HUDEP-2 (cell line): ENCODE data around the gene NENF.
A peak's percentile ranks its signal among the peaks of the same experiment; 100 is the strongest.
"Not testable (repeated sequence)": the region's sequence is repeated elsewhere in the genome, so short reads cannot be mapped to it uniquely, and the experiment has no call there.

ENCODE experiments used
- DNase-seq, 76 experiments: peaks; one replicate each; lab custom pipeline; 2025; ENCODE audit not compliant: unreplicated experiment in 76 of 76; lab: John Stamatoyannopoulos, UW

NENF gene

DNA sequence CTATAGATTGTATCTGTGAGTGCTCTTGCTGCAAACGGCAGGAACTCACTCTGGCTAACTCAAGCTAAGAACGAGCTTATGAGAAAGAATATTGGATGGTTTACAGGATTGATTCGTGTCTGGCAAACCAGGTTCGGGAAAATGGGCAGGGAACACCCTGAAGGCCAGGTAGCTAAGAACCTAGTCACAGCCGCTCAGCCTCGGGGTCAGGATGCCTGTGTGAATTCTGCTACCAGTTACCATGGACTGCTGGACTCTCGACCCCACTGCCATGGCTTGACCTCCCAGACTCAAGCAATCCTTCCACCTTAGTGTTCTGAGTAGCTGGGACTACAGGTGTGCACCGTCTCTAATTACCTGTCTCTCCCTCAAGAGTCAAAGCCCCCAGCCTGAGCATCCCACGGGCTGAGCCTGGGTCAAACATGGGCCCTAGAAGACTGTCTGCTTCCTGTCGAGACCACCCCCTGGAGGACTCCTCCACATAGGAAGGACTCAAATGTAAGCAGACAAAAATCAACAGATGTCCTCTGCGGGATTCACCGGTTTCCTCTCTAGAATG lies 45.8 kb downstream of the NENF start:
- DNase-seq: no peak

DNA sequence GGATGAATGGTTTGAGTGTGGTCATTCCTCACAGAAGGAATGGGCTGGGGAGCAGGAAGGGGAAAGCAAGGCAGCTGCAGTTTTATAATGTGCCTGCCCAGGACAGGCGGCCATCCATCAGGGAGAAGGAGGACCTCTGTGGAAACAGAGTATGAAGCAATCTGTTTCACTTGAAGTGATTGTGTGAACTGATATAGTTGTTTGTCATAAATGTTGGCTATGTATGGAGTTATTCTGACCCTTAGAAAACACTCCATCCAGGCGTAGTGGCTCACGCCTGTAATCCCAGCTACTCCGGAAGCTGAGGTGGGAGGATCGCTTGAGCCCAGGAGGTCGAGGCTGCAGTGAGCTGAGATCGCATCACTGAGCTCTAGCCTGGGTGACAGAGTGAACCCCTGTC lies 46.5 kb downstream of the NENF start:
- no peak for DNase-seq

DNA sequence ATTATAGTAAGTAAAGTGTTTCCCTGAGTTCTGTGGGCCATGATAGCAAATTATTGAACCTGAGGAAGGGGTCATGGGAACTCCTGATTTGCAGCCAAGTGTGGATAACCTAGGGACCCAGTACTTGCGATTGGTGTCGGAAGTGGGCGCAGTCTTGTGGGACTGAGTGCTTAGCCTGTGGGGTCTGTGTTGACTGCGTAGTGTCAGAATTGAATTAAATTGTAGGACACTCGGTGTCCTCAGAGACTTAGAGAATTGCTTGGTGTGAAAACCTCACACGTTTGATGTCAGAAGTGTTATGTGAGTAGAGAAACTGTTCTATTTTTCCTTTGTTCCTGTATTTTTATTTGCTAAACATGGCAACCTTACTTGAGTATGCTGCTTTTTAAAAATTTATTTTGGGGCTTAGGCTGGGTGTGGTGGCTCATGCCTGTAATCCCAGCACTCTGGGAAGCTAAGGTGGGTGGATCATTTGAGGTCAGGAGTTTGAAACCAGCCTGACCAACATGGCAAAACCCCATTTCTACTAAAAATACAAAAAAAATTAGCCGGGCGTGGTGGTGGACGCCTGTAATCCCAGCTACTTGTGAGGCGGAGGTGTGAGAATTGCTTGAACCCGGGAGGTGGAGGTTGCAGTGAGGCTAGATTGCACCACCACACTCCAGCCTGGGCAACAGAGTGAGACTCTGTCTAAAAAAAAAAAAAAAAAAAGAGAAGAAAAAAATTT lies 48.2 kb downstream of the NENF start:
- DNase-seq: not testable (repeated sequence)

DNA sequence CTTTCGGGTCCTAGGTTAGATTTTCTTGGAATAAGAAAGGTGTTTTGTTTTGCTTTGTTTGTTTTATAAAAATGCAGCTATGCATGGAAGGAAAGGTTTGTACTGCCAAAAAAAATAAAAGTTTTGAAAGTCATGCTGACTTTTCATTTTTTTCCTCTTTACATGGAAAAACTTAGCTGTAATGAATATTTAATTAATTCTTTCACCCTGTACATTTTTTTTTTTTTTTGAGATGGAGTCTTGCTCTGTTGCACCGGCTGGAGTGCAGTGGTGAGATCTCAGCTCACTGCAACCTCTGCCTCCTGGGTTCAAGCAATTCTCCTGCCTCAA lies 48.7 kb downstream of the NENF start:
- no peak for DNase-seq

DNA sequence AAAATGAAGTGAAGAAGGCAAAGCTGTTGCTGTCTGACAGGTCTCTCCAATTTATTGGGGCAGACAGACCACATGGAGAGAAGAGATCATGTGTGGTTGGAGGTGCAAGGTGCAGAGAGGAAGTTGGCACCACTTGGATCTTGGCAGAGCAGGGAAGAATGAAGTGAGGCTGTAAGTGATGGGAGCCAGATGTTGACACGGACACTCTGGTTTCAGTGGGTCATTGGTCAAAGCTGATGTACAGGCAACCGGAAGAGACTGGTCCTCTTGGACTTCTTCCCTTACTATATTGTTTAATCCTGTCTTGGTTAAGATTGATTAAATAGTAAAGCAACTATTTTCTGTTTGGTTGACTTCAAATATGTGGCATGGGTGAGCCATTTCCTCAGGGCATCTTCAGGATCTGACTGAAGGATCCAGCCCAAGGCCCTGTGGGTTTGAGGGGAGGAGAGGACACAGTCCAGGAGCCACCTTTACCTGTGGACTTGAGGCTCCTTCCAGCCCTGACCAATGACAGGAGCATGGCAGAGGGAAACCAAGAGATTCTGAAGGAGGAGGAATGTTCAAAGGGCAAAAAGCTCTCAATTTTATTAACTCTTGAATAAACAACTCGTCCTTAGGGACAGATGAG lies 49.4 kb downstream of the NENF start:
- no peak for DNase-seq

DNA sequence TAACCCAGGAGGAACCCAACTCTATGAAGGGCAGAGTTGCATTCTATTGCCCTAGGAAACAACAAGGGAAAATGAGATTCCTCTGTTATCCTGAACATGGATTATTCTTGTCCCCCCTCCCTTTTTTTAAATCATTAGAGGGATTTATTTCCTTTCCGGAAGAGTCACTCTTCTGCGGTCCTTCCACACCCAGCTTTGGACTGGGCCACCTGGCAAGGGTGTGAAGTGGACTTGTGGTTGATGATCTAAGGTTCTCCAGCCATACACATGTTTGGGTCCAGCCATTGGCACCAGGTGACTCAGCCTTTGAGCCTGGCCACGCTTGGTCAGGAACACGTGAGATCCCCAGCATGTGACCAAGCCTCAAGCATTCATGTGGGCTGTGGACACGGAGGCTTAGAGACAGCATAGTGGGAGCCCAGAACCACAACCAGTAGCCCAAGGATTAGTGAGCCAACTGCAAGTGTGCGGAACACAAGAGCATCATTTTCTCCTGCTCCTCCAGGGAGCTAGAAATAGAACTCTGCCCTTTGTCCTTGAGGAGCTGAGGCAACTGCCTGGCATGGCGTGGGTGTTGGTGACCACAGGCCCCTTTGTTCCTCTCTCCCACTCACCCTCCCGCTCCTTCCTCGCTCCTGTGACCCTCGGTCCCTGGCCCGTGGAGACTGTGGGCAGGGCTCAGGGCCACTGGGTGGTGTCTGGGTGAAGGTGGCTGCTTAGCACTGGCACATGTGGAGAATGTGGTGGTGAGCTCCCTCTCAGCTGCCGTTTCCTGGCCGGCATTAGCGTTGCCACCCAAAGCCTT lies 50.1 kb downstream of the NENF start:
- no peak for DNase-seq

DNA sequence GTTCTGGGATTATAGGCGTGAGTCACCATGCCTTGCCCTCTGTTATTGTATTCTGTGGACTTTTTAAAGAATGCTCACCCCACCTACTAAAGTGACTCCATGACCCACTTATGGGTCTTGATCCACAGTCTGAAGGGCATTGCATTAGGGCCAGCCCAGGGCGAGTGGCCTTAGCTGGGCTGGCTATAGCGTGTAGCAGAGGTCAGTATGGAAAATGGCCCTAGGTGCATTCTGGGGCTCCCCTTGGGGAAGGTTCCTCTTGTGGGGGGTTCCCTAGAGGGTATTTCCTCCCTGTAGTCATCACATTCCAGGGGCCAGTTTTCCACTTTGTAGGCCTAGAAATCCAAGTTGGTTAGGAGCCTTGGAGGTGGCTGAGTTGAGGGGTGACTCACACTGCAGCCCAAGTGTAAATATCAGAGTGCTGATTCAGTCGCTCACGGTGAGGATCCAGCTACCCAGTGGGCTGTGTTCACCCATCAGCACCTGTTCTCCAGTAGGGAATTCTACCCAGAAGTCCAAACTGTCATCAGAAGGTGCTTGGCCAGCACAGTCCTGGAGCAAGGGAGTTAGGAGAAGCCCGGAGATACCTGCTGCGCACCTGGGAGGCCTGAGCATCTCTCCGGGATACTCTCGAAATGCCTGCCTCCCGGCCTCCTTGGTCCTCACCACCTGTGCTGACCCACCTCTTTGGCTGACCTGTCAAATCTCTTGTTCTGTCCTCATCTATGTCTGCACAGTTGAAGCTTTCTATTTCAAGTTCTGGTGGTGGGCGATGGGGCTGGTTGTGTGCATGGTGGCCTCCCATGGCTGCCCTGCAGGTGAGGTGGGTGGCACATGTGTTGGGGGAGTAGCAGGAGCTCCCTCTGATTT lies 52.2 kb downstream of the NENF start:
- DNase-seq: no peak

DNA sequence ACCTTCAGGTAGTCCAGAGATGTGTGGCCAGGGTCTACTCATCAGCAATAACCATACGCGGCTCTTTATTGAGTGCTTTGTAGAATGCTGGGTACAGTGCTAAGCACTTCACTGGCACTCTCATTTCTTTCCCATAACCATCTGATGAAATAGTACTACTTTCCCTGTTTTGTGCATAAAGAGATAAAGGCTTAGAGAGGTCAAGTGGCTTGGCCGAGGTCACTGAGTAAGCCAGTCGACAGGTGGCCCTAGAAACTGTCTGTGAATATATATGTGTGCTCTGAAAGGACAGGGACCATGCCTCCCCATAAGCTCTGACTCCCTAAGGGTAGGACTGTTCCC lies 52.8 kb downstream of the NENF start:
- DNase-seq: no peak

DNA sequence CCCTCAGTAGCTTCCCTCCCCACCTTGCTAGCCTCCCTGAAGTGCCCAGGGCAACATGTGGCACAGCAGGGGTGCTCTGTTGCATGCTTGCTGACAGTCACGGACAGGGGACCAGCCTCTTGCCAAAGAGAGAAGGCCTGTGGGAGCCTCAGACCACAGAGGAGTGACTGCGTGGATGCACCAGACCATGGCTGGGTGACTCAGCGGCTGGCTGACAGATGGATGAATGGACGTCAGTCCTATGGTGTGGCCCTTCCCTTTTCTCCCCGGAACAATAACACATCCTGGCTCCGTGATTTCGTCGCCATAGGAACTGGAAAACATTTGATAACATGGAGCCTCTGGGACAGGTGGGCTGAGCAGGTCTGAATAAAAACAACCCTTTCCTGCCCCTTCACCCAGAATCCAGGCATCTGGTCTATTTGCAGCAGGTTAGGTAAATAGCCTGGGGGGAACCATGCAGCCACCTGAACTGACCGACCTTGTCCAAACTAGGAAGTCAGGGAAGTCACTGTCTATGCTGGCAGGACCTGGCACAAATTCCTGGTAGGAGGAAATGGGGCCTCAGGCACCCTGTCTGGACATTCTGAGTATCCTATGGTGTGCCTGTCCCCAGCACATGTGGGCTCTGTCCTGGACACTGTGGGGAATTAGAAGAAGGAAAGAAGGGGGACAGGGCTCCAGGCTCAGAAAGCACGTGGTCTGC lies 53.3 kb downstream of the NENF start:
- DNase-seq: peak in 1 of 76 experiments; percentile 11

DNA sequence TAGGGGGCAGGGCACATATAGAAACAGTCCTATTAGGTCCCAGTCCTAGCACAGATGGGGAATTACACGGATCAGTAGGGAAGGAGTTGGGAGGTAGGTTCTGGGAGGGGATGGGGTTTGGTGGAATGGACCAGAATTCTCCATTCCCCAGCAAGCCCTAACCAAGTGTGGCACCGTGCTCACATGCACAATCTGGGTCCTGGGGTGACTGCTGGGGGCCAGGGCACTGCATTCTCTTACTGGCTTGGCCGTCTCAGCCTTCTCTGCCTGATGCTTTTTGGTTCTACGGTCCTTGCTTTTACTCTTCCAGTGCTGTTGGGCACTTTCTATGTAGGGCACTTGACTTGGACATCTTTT lies 53.9 kb downstream of the NENF start:
- DNase-seq: no peak

DNA sequence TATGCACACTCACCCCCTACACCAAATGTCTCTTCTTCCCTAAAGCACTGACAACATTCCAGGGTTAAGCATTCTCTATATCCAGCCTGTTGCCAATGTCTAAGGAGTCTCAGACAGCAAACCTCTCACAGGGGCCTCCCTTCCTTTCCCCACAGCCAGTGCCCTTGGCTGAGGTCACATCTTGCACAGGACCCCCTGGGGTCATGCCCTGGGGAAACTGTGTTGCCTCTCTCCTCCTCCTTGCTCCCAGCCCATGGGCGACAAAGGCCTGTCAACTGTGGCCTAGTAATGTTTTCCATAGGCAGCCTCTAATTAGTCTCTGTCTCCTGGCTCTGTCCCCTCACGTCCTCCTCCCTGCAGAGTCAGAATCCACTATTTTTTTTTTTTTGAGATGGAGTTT lies 54.6 kb downstream of the NENF start:
- DNase-seq: no peak

DNA sequence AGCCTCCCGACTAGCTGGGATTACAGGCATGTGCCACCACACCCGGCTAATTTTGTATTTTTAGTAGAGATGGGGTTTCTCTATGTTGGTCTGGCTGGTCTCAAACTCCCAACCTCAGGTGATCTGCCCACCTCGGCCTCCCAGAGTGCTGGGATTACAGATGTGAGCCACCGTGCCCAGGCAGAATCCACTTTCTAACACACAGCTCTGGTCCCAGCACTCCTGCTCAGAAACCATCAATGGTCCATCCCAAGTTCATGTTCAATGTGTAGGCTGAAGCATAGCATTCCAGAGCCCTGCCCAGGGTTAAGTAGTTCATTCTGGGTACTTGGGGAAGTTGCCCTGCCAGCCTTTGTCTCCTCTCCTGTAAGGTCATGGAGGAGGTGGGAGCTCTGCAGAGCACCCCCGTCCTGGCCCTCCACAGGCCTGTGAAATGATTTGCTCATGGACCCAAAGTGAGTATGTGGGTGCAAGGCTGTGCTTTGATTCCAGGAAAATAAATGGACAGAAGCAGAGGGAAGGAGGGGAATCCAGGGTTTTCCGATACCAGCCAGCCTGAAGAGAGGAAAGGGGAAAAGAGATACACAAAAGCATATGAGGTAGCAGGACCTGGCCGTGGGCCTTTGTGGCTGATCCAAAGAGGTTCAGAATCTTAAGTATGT lies 55.2 kb downstream of the NENF start:
- DNase-seq: no peak

DNA sequence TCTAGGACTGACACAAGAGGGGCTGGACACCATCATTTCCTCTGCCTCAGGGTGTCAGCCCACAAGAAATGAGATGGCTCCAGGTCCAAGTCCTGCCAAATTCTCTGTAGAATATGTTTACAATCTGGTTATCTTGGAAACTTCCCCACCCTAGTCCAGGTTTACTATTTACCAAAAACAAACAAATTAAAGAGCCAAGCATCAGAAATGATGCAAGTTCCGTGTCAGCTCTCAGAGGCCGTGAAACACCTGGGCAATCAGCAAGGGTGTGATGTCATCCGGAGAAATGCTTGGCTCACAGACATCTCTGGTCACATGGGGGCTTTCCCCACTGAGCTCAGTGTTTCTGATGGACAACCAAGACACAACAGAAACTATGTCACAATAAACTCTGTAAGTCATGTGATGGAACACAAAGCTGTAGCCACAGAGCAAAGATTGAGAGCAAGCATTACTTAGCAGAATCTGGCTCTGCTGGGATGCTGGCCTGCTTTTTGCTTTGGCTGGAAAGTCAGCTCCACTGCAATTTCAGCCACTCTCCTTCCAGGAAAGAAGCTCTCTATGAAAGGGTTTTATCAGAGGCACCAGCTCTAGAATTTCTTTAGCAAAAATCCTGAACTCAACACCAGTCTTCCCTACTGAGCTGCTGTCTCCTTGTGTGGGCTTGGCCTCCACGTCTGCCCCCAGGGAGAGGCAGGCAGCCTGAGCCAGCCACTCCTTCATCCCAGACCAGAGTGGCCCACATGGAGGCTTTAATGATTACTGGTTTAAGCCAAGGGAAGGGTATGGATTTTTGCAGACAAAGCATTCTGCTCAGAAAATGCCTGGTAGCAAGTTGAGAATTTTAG lies 55.9 kb downstream of the NENF start:
- DNase-seq: no peak

DNA sequence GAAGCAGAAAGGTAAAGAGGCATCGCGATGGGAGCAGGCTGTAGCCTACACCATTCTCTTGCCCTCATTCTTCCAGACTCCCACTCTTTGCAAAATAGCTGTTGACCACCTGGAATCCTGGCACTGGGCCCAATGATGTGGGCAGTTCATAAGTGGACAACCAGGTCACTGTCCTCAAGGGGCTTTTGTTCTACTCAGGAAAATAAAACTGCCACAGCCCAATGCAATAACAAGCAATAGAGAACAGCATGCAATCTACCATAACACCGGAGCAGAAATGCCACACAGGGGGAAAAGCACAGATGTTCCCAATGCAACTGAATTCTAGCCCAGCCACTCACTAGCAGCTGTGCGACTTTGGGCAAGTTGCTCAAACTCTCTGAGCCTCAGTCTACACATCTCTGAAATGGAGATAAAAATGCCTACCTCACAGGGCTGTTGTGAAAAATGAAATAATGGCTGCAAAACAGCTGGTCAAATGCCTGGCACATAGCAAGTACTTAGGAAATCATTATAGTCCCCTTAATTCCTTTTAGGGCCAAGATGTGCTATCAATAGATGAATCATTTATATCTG lies 56.7 kb downstream of the NENF start:
- DNase-seq: no peak

DNA sequence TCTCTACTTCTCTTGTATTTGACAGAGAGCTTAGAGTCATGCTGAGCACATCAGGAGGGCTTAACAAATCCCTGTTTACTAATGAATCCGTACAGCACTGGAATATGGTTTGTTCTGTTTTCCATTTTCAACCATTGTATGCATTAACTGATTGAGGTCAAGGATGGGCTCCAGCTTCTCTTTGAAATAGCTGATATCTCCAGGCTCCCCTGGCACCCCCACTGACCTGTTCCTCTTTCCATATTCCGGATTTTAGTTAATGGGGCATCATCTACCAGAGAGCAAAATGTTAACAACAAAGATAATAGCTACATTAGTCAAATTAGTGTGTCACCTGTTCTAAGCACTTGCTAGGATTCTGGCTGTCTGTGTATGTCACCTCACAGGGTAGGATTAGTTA lies 57.6 kb downstream of the NENF start:
- DNase-seq: no peak

DNA sequence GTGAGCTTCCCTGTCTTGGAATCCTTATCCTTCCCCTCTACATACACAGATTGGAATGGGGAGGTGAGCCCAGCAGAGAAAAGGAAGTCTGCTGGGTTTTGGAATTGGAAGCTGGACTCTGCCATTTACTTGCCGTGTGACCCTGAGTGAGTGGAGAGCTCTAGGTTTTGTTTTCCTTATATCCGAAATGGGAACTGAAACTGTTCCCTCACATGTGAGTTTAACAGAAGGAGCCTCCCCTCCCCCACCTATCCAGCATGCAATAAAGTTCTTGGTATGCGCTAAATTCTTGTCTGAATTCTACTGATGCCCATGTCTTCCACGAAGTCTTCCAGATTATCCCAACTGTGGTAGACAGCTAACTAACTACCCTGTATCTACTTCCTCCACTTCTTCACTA lies 58.7 kb downstream of the NENF start:
- no peak for DNase-seq
